Calu3 (cell line): ENCODE measurements around the gene ITGB7. TPM values are rescaled to one million over a fixed set of nuclear protein-coding genes. Genes with fewer than 3 reads are reported as not detected.

Source experiments
- BruUV-seq: library from RNA; stranded (reverse); fragments of 400-500 nt; replicated peaks from 2 replicates; lab custom pipeline; 2021; lab: Mats Ljungman, UMichigan
- CTCF ChIA-PET: fragments of 300-600 bp; sonication (Branson Sonifier 250); formaldehyde crosslinking; loops from one replicate; lab custom pipeline; 2022; ENCODE audit warnings: antibody characterized with exemption; lab: Charles Lee
- DNase-seq: peaks from one replicate; pipeline ENCODE4 v3.0.0; 2022
- H3K27ac Mint-ChIP-seq: one replicate; pipeline ENCODE4 v1.8.0; 2022; ENCODE audit warnings: mixed read lengths; ENCODE audit not compliant: unreplicated experiment
- H3K27me3 Mint-ChIP-seq: one replicate; pipeline ENCODE4 v1.8.0; 2022; ENCODE audit warnings: mixed read lengths; ENCODE audit not compliant: unreplicated experiment
- H3K36me3 Mint-ChIP-seq: one replicate; pipeline ENCODE4 v1.8.0; 2022; ENCODE audit warnings: mild to moderate bottlenecking, moderate library complexity, mixed read lengths; ENCODE audit not compliant: insufficient read depth, unreplicated experiment
- H3K4me1 Mint-ChIP-seq: one replicate; pipeline ENCODE4 v1.8.0; 2022; ENCODE audit warnings: mild to moderate bottlenecking, low read depth, mixed read lengths; ENCODE audit not compliant: unreplicated experiment
- H3K4me3 Mint-ChIP-seq: one replicate; pipeline ENCODE4 v1.8.0; 2022; ENCODE audit warnings: mild to moderate bottlenecking, low read depth, moderate library complexity, mixed read lengths; ENCODE audit not compliant: unreplicated experiment
- H3K9me3 Mint-ChIP-seq: one replicate; pipeline ENCODE4 v1.8.0; 2022; ENCODE audit warnings: low read depth, mixed read lengths; ENCODE audit not compliant: unreplicated experiment
- intact Hi-C: fragments of 100-400 bp; cut with micrococcal nuclease; formaldehyde crosslinking; loops from one replicate; pipeline ENCODE4 v1.10.0; 2022; ENCODE audit not compliant: unreplicated experiment
- total RNA-seq: library from RNA; stranded (reverse); gene quantifications from 2 replicates; pipeline ENCODE4 v1.2.3, GENCODE V29; 2022
- TF ChIP-seq, protein P1 (sequence below): fragments of 200-600 bp; IDR thresholded peaks from one replicate; pipeline ENCODE4 v1.8.0; 2022; ENCODE audit warnings: antibody characterized with exemption; ENCODE audit not compliant: unreplicated experiment

The ITGB7 gene
- total RNA-seq, 1 experiment from 2014 or later: 4.3 TPM

DNA sequence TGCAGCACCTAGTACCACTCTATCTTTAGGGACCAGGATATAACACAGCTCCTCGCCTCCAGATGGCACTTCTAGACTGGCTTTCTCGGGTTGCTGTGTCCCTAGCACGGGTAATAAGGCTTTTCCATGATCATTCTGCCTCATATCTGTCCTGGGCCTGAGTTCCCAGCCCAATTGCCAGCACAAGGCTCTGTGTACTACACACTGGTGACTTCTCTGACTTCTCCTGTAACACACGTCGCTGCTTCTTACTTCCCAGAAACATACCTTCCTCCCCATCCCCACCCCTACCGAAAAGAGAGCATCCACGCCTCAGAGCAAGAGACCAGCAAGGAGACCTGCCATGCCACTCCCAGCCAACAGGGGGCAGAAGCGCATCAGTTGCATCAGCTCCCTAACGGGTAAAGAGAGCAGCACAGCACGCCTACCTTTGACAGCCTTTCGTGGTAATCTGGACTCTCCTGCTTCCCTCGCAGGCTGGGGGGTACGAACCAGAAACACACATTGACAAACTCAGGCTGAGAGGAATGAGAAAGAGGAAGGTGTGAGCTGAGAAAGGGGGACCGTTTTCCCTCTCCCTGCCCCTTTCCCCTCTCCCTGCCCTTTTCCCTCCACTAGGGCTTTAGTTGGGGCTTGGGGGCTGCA lies 47.7 kb downstream of the ITGB7 start:
- H3K27me3 Mint-ChIP-seq: no peaks in the 10 kb centered on the region
- CTCF ChIA-PET: interaction anchor here (0.9 to 1.3 kb wide), 5 partner anchors 21 to 186 kb away, joined by 3 to 6 read pairs (median 5); partner anchors contain the start of genes AAAS and ZNF740
- TF ChIP-seq, protein P1, sequence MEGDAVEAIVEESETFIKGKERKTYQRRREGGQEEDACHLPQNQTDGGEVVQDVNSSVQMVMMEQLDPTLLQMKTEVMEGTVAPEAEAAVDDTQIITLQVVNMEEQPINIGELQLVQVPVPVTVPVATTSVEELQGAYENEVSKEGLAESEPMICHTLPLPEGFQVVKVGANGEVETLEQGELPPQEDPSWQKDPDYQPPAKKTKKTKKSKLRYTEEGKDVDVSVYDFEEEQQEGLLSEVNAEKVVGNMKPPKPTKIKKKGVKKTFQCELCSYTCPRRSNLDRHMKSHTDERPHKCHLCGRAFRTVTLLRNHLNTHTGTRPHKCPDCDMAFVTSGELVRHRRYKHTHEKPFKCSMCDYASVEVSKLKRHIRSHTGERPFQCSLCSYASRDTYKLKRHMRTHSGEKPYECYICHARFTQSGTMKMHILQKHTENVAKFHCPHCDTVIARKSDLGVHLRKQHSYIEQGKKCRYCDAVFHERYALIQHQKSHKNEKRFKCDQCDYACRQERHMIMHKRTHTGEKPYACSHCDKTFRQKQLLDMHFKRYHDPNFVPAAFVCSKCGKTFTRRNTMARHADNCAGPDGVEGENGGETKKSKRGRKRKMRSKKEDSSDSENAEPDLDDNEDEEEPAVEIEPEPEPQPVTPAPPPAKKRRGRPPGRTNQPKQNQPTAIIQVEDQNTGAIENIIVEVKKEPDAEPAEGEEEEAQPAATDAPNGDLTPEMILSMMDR: peak; percentile 89
- H3K9me3 Mint-ChIP-seq: no peaks in the 10 kb centered on the region
- no TSS peak for BruUV-seq
- H3K4me1 Mint-ChIP-seq: no peaks in the 10 kb centered on the region
- no peak overlapping the region for H3K27ac Mint-ChIP-seq
- H3K36me3 Mint-ChIP-seq: no peaks in the 10 kb centered on the region
- H3K4me3 Mint-ChIP-seq: no peak overlapping the region
- peak; percentile 77 for DNase-seq
- intact Hi-C loops: no loop called here

DNA sequence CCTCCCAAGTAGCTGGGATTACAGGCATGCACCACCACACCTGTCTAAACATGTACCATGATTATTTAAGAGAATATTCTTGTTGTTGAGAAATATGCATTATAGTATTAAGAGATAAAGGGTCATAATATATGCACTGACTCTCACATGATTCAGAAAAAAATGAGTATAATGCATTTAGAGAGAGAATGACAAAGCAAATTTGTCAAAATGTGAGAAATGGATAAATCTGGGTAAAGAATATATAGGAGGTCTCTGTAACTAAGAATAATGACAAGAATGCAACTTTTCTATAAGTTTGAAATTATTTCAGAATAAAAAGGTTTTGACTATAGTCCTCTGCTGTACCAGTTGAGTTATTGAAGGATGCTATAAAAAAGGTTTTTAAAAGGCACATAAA lies 54.7 kb downstream of the ITGB7 start:
- BruUV-seq: no TSS peak
- Mint-ChIP-seq H3K4me1 (no peaks in the 10 kb centered on the region), H3K4me3 (no peak overlapping the region), H3K27ac (no peak overlapping the region), H3K27me3 (no peaks in the 10 kb centered on the region), H3K9me3 (no peaks in the 10 kb centered on the region), H3K36me3 (no peaks in the 10 kb centered on the region)
- no peak for DNase-seq
- TF ChIP-seq, protein P1: no peak
- intact Hi-C loops: no loop called here
- CTCF ChIA-PET: no interaction called here

DNA sequence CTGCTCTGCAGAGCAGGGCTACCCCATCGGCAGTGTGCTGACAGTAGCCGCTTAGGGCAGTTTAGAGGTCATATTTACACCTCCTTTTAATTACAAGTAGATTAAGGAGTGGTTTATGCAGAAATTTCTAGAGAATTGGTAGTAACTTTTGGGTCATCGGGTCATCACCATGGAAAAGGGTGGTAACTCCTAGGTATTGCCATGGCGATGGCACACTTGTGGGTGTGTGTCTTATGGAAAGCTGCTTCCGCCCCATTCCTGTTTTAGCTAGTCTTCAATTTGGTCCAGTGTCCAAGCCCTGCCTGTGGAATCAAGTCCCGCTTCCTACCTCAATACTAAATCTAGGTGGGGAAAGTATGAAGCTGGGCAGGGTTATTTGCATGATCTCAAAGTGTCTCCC lies 56.0 kb downstream of the ITGB7 start:
- H3K27ac Mint-ChIP-seq: no peak overlapping the region
- no peaks in the 10 kb centered on the region for H3K27me3 Mint-ChIP-seq
- DNase-seq: no peak
- intact Hi-C loops: no loop called here
- TF ChIP-seq, protein P1: no peak
- CTCF ChIA-PET: no interaction called here
- no peaks in the 10 kb centered on the region for H3K9me3 Mint-ChIP-seq
- no peaks in the 10 kb centered on the region for H3K36me3 Mint-ChIP-seq
- no peak overlapping the region for H3K4me3 Mint-ChIP-seq
- H3K4me1 Mint-ChIP-seq: no peaks in the 10 kb centered on the region
- BruUV-seq: no TSS peak

DNA sequence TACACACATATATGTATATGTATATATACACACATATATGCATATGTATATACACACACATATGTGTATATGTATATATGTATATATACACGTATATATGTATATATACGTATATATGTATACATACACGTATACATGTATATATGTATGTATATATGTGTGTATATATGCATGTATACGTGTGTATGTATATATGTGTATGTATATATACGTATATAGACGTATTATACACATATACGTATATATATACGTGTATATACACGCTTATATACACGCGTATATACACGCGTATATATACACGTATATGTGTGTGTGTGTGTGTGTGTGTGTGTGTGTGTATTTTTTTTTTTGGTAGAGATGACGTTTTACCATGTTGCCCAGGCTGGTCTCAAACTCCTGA lies 59.4 kb downstream of the ITGB7 start:
- Mint-ChIP-seq H3K27ac (no peak overlapping the region), H3K27me3 (no peaks in the 10 kb centered on the region), H3K4me3 (no peak overlapping the region), H3K9me3 (no peaks in the 10 kb centered on the region), H3K36me3 (no peaks in the 10 kb centered on the region), H3K4me1 (no peaks in the 10 kb centered on the region)
- TF ChIP-seq, protein P1: no peak
- intact Hi-C loops: no loop called here
- CTCF ChIA-PET: no interaction called here
- no peak for DNase-seq
- BruUV-seq: no TSS peak
